H1 (cell line): ENCODE results near the gene CRABP2. TPM values are rescaled to one million over a fixed set of nuclear protein-coding genes. Genes with fewer than 3 reads are reported as not detected.

Source experiments
- CTCF ChIA-PET: fragments of 300-600 bp; sonication (Branson Sonifier 250); formaldehyde crosslinking; loops from one replicate; lab custom pipeline; 2021; ENCODE audit not compliant: partially characterized antibody; lab: Charles Lee
- POLR2A ChIA-PET: fragments of 300-600 bp; sonication (Branson Sonifier 250); formaldehyde crosslinking; loops from one replicate; lab custom pipeline; 2021; ENCODE audit warnings: inconsistent platforms; ENCODE audit not compliant: partially characterized antibody; lab: Charles Lee
- DNase-seq, 2 experiments: peaks; one replicate each; pipeline versions ENCODE4 v3.0.0 to v3.0.0-alpha.2; 2010 to 2022; ENCODE audit warnings: low spot score in 2 of 2, low read depth in 1 of 2, mixed read lengths in 1 of 2
- FAIRE-seq: peaks from 2 replicates; lab custom pipeline; 2011; peaks lifted over from hg19 to GRCh38; lab: Jason Lieb, UNC
- H2AFZ ChIP-seq: 2 replicates; pipeline ENCODE4 v1.8.1; 2012; ENCODE audit warnings: low read length, inconsistent platforms
- H2AK5ac ChIP-seq: 2 replicates; pipeline ENCODE4 v1.6.1; 2013; ENCODE audit warnings: low read depth, low read length
- H2BK120ac ChIP-seq: replicated peaks from 2 replicates; pipeline ENCODE3; 2013; ENCODE audit warnings: low read depth, low read length, inconsistent platforms
- H2BK12ac ChIP-seq: 2 replicates; pipeline ENCODE4 v1.6.1; 2013; ENCODE audit warnings: low read depth, low read length
- H2BK15ac ChIP-seq: 2 replicates; pipeline ENCODE4 v1.6.1; 2013; ENCODE audit warnings: low read length
- H2BK20ac ChIP-seq: 2 replicates; pipeline ENCODE4 v1.6.1; 2013; ENCODE audit warnings: low read length
- H2BK5ac ChIP-seq: 2 replicates; pipeline ENCODE4 v1.6.1; 2013; ENCODE audit warnings: low read depth, low read length
- H3K14ac ChIP-seq: 2 replicates; pipeline ENCODE4 v1.6.1; 2013; ENCODE audit warnings: inconsistent platforms; ENCODE audit not compliant: insufficient read length
- H3K18ac ChIP-seq: 2 replicates; pipeline ENCODE4 v1.6.1; 2013; ENCODE audit warnings: low read length; ENCODE audit errors: extremely low read depth
- H3K23ac ChIP-seq: 2 replicates; pipeline ENCODE4 v1.6.1; 2013; ENCODE audit warnings: inconsistent platforms; ENCODE audit not compliant: insufficient read length
- H3K23me2 ChIP-seq: 2 replicates; pipeline ENCODE4 v1.6.1; 2013; ENCODE audit warnings: low read depth, low read length
- H3K27ac ChIP-seq: 2 replicates; pipeline ENCODE4 v1.6.1; 2011; ENCODE audit warnings: low read depth, low read length, inconsistent platforms
- H3K27me3 ChIP-seq, 4 experiments: replicated peaks in 1 of 4; 1 replicate in 1 of 4; 2 replicates in 3 of 4; pipeline versions ENCODE4 v1.6.1 to v1.8.1; 2011 to 2013; ENCODE audit warnings: low read length in 3 of 4, mild to moderate bottlenecking in 3 of 4, inconsistent platforms in 2 of 4, mixed read lengths in 2 of 4, moderate library complexity in 1 of 4; ENCODE audit not compliant: control insufficient read depth in 3 of 4, insufficient read depth in 3 of 4; ENCODE audit errors: extremely low read depth in 1 of 4
- H3K36me3 ChIP-seq, 4 experiments: 2 replicates each; pipeline versions ENCODE4 v1.6.1 to v1.8.1; 2011 to 2013; ENCODE audit warnings: mild to moderate bottlenecking in 4 of 4, low read length in 3 of 4, moderate library complexity in 2 of 4, control low read depth in 1 of 4, inconsistent platforms in 1 of 4; ENCODE audit not compliant: insufficient read depth in 4 of 4, control insufficient read depth in 2 of 4
- H3K4ac ChIP-seq: replicated peaks from 2 replicates; pipeline ENCODE3; 2013; ENCODE audit warnings: low read length, low read depth, mixed read lengths, inconsistent platforms; ENCODE audit not compliant: insufficient read length
- H3K4me1 ChIP-seq, 4 experiments: replicated peaks in 1 of 4; 1 replicate in 1 of 4; 2 replicates in 3 of 4; pipeline versions ENCODE4 v1.6.1 to v1.8.1; 2011 to 2013; ENCODE audit warnings: low read length in 3 of 4, inconsistent platforms in 2 of 4, mixed read lengths in 1 of 4; ENCODE audit not compliant: insufficient read depth in 4 of 4, control insufficient read depth in 3 of 4
- H3K4me2 ChIP-seq, 2 experiments: 2 replicates each; pipeline versions ENCODE4 v1.6.1 to v1.8.1; 2011 to 2013; ENCODE audit warnings: low read depth in 2 of 2, low read length in 2 of 2, control low read depth in 1 of 2, inconsistent platforms in 1 of 2, mild to moderate bottlenecking in 1 of 2; ENCODE audit not compliant: insufficient read depth in 1 of 2
- H3K4me3 ChIP-seq, 4 experiments: fragments of 200-600, 300-600 bp in 1 of 4; sonication (generic), shearing (Covaris generic), sonication (Bioruptor Twin) in 1 of 4; 2 replicates each; pipeline versions ENCODE4 v1.5.1 to v1.8.1; 2011 to 2016; ENCODE audit warnings: low read length in 4 of 4, low read depth in 3 of 4, control low read depth in 2 of 4, inconsistent platforms in 2 of 4, mild to moderate bottlenecking in 2 of 4, mixed read lengths in 1 of 4, moderate library complexity in 1 of 4; ENCODE audit not compliant: insufficient read depth in 2 of 4; ENCODE audit errors: extremely low read depth in 1 of 4
- H3K56ac ChIP-seq: replicated peaks from 2 replicates; pipeline ENCODE3; 2013; ENCODE audit warnings: low read depth, mild to moderate bottlenecking, mixed read lengths, low read length, inconsistent platforms; ENCODE audit not compliant: insufficient read length
- H3K79me1 ChIP-seq: 2 replicates; pipeline ENCODE4 v1.6.1; 2013; ENCODE audit warnings: low read depth, low read length, control low read depth
- H3K79me2 ChIP-seq, 2 experiments: 2 replicates each; pipeline versions ENCODE4 v1.6.1 to v1.8.1; 2012 to 2013; ENCODE audit warnings: low read length in 2 of 2, mild to moderate bottlenecking in 2 of 2, inconsistent platforms in 1 of 2; ENCODE audit not compliant: insufficient read depth in 2 of 2, control insufficient read depth in 1 of 2
- H3K9ac ChIP-seq, 4 experiments: replicated peaks in 1 of 4; 1 replicate in 1 of 4; 2 replicates in 3 of 4; pipeline versions ENCODE4 v1.6.1 to v1.8.1; 2011 to 2013; ENCODE audit warnings: low read depth in 3 of 4, low read length in 3 of 4, control low read depth in 2 of 4, mild to moderate bottlenecking in 2 of 4, moderate library complexity in 2 of 4, inconsistent platforms in 1 of 4; ENCODE audit errors: extremely low read depth in 1 of 4
- H3K9me3 ChIP-seq, 2 experiments: 2 replicates each; pipeline versions ENCODE4 v1.6.1 to v1.8.1; 2012 to 2013; ENCODE audit warnings: mild to moderate bottlenecking in 2 of 2, moderate library complexity in 2 of 2, control low read depth in 1 of 2, inconsistent platforms in 1 of 2, low read depth in 1 of 2, low read length in 1 of 2, mixed read lengths in 1 of 2; ENCODE audit not compliant: insufficient read depth in 2 of 2
- H4K20me1 ChIP-seq, 2 experiments: replicated peaks in 1 of 2; 2 replicates each; pipeline versions ENCODE3 to v1.8.1; 2011 to 2013; ENCODE audit warnings: inconsistent platforms in 2 of 2, low read length in 2 of 2, mild to moderate bottlenecking in 1 of 2; ENCODE audit not compliant: insufficient read depth in 2 of 2, control insufficient read depth in 1 of 2
- H4K5ac ChIP-seq: 2 replicates; pipeline ENCODE4 v1.6.1; 2013; ENCODE audit warnings: low read length, low read depth, mixed read lengths, inconsistent platforms; ENCODE audit not compliant: insufficient read length
- H4K8ac ChIP-seq: 2 replicates; pipeline ENCODE4 v1.8.0; 2013; ENCODE audit warnings: mild to moderate bottlenecking, moderate library complexity, low read length, inconsistent platforms; ENCODE audit not compliant: insufficient read depth; ENCODE audit errors: extremely low read depth
- H4K91ac ChIP-seq: replicated peaks from 2 replicates; pipeline ENCODE3; 2013; ENCODE audit warnings: low read length, mixed read lengths, inconsistent platforms; ENCODE audit not compliant: insufficient read length
- CHD1 ChIP-seq: IDR thresholded peaks from 2 replicates; pipeline ENCODE4 v1.6.1; 2012; ENCODE audit warnings: low read depth, low read length, improper control_type of control experiment
- EZH2 ChIP-seq: fragments of 200-600 bp; sonication (generic); IDR thresholded peaks from 2 replicates; pipeline ENCODE4 v1.7.1; 2012; ENCODE audit warnings: low read depth, mild to moderate bottlenecking, moderate library complexity, low read length, inconsistent platforms; ENCODE audit not compliant: severe bottlenecking
- GABPA ChIP-seq: IDR thresholded peaks from 2 replicates; pipeline ENCODE4 v1.6.1; 2011; ENCODE audit warnings: mild to moderate bottlenecking, low read length, moderate library complexity, borderline replicate concordance; ENCODE audit not compliant: insufficient read depth
- HDAC6 ChIP-seq: IDR thresholded peaks from one replicate; pipeline ENCODE4 v1.7.1; 2012; ENCODE audit warnings: low read depth, mild to moderate bottlenecking, inconsistent platforms, low read length, moderate library complexity
- JUN ChIP-seq: IDR thresholded peaks from 2 replicates; pipeline ENCODE4 v1.6.1; 2011; ENCODE audit warnings: low read depth, mild to moderate bottlenecking, improper control_type of control experiment, low read length
- KDM4A ChIP-seq: IDR thresholded peaks from one replicate; pipeline ENCODE4 v1.7.1; 2012; ENCODE audit warnings: low read depth, mild to moderate bottlenecking, moderate library complexity, low read length, inconsistent platforms; ENCODE audit not compliant: severe bottlenecking
- POU5F1 ChIP-seq: IDR thresholded peaks from 2 replicates; pipeline ENCODE4 v1.6.1; 2011; ENCODE audit warnings: low read depth, mild to moderate bottlenecking, low read length, moderate library complexity
- SIN3A ChIP-seq, 2 experiments: IDR thresholded peaks in 1 of 2; conservative IDR thresholded peaks in 1 of 2; 2 replicates each; pipeline ENCODE4 v1.6.1; 2011 to 2012; ENCODE audit warnings: low read length in 2 of 2, improper control_type of control experiment in 1 of 2, low read depth in 1 of 2, mild to moderate bottlenecking in 1 of 2
- TAF7 ChIP-seq: optimal IDR thresholded peaks from 2 replicates; pipeline ENCODE3; 2011; ENCODE audit warnings: low read depth, mild to moderate bottlenecking, inconsistent platforms, low read length, moderate library complexity, borderline replicate concordance
- TBP ChIP-seq: IDR thresholded peaks from 2 replicates; pipeline ENCODE4 v1.6.1; 2011; ENCODE audit warnings: low read depth, low read length, improper control_type of control experiment
- USF2 ChIP-seq: IDR thresholded peaks from 2 replicates; pipeline ENCODE4 v1.6.1; 2011; ENCODE audit warnings: low read length, improper control_type of control experiment
- WGBS, 2 experiments: shearing (Covaris generic) in 1 of 2; methylation state at CpG; one replicate each; pipeline versions ENCODE4 v1.1.6 to v1.1.7; 2013 to 2015; ENCODE audit warnings: low lambda C conversion rate in 2 of 2, mixed read lengths in 2 of 2, inconsistent platforms in 1 of 2, low coverage in 1 of 2, missing lambda C conversion rate in 1 of 2; ENCODE audit not compliant: insufficient replicate concordance in 2 of 2, insufficient coverage in 1 of 2, insufficient read length in 1 of 2; ENCODE audit errors: extremely low coverage in 1 of 2, missing lambda C conversion rate in 1 of 2; 5-methylcytosine and 5-hydroxymethylcytosine counted together
- polyA plus RNA-seq, 7 experiments: library from polyadenylated mRNA; depleted of rRNA in 3 of 7; stranded (reverse) in 5 of 7; unstranded in 2 of 7; fragments of >200 nt in 5 of 7; fragments of 200-250 nt in 2 of 7; gene quantifications; 1 replicate in 5 of 7; 2 replicates in 1 of 7; 4 replicates in 1 of 7; pipeline versions ENCODE4 v1.2.1 to v1.2.3, GENCODE V29; 2011 to 2013; ENCODE audit warnings: missing spikeins in 2 of 7, mixed read lengths in 2 of 7
- total RNA-seq: library from RNA; stranded (reverse); fragmentation: NEBNext Ultra II Directional; extraction: Animal tissue kit (Norgen Biotek cat#: 25700); gene quantifications from 2 replicates; pipeline ENCODE4 v1.2.1, GENCODE V29; 2021

CRABP2 gene
- total and polyA plus RNA-seq, 2 of the 8 experiments (the other 6 are each of a cell fraction or from before 2014, with no cell fraction given), result 69.2 to 119 TPM

GRCh38 chr1:156696755-156697154, 8.6 kb downstream of the CRABP2 start:
- no peak overlapping the region for H2AK5ac ChIP-seq
- no peaks in the 10 kb centered on the region for H3K9me3 ChIP-seq
- peaks cover 16 to 24% (median 21%) of the 10 kb centered on the region in 4 experiments for H3K4me1 ChIP-seq
- H3K4me2 ChIP-seq, result no peak overlapping the region
- H2BK15ac ChIP-seq, result no peak overlapping the region
- no peak overlapping the region for H3K14ac ChIP-seq
- H3K79me2 ChIP-seq, result no peaks in the 10 kb centered on the region
- H2BK20ac ChIP-seq, result no peak overlapping the region
- H3K9ac ChIP-seq, result no peak overlapping the region
- no peak for FAIRE-seq
- no peak overlapping the region; the same call in 1 of the 2 replicates for H3K18ac ChIP-seq
- peaks cover 4% of the 10 kb centered on the region; the same call in 1 of the 2 replicates for H3K79me1 ChIP-seq
- POLR2A ChIA-PET, result interaction anchor here (12.8 to 13.9 kb wide), 2 partner anchors 11 to 22 kb away, joined by 208 to 530 read pairs; partner anchors contain the start of genes CRABP2 and NES
- H3K27ac ChIP-seq, result no peak overlapping the region
- WGBS, 2 experiments, result 89% methylated on average over 8 of the region's 8 CpGs; no CpG with 5 or more reads in 1 of the 2 experiments
- H3K27me3 ChIP-seq, result no peaks in the 10 kb centered on the region
- 0 out of 2 replicates have a peak overlapping the region, but pooled peaks have one; percentile 9 for H2BK12ac ChIP-seq
- H3K23ac ChIP-seq, result no peak overlapping the region
- H3K56ac ChIP-seq, result no peak overlapping the region
- no peak overlapping the region for H3K4ac ChIP-seq
- no peak overlapping the region for H4K5ac ChIP-seq
- peaks cover 8% of the 10 kb centered on the region; the same call in 1 of the 2 replicates for H3K23me2 ChIP-seq
- no peak overlapping the region for H4K91ac ChIP-seq
- peaks cover 2 to 3% of the 10 kb centered on the region in 2 experiments for H4K20me1 ChIP-seq
- TF ChIP-seq JUN (no peak), SIN3A (conservative IDR thresholded peaks at IDR 0.05 in 1 of 2, IDR thresholded peaks at IDR 0.05 in 1 of 2; ENCODE audit: low read depth in 1 of 2, low read length in 2 of 2) (no peak), TBP (no peak), CHD1 (no peak), TAF7 (no peak), GABPA (no peak), POU5F1 (no peak), EZH2 (no peak), KDM4A (no peak), HDAC6 (no peak), USF2 (no peak)
- H3K36me3 ChIP-seq, result peaks cover 14 to 40% (median 26%) of the 10 kb centered on the region in 4 experiments
- H2BK120ac ChIP-seq, result no peak overlapping the region
- no peak overlapping the region for H4K8ac ChIP-seq
- CTCF ChIA-PET, result interaction anchor here (0.9 to 66.0 kb wide), 3 partner anchors 9 to 212 kb away, joined by 3 to 4284 read pairs (median 4284); partner anchors contain the start of genes CRABP2, ISG20L2, METTL25B and NES
- no peak for DNase-seq
- H2AFZ ChIP-seq, result no peak overlapping the region
- H3K4me3 ChIP-seq, result no peak overlapping the region
- no peak overlapping the region for H2BK5ac ChIP-seq
